K562 (cell line): ENCODE measurements around the gene SYNGR1.

ENCODE experiments used
- CEBPB ChIP-seq: fragments of 450-650 bp; IDR thresholded peaks from 2 replicates; pipeline ENCODE4 v1.6.1; 2016; ENCODE audit warnings: missing genetic modification characterization, missing compliant biosample characterization
- KLF16 ChIP-seq: IDR thresholded peaks from 2 replicates; pipeline ENCODE4 v1.6.1; 2016; ENCODE audit warnings: antibody characterized with exemption
- NFXL1 ChIP-seq: fragments of 450-650 bp; formaldehyde crosslinking; IDR thresholded peaks from 2 replicates; pipeline ENCODE4 v1.4.0; 2021; ENCODE audit warnings: mild to moderate bottlenecking
- PHB ChIP-seq: fragments of 250-450 bp; sonication (Bioruptor Pico); IDR thresholded peaks from 2 replicates; pipeline ENCODE4 v1.5.0; 2021
- SP1 ChIP-seq: sonication (generic); formaldehyde crosslinking; IDR thresholded peaks from 2 replicates; pipeline ENCODE4 v1.8.1; 2022; ENCODE audit warnings: mild to moderate bottlenecking, missing genetic modification reagents
- TF ChIP-seq, protein P1 (sequence below), 3 experiments: IDR thresholded peaks in 2 of 3; conservative IDR thresholded peaks in 1 of 3; 2 replicates each; pipeline ENCODE4 v1.5.1; 2011 to 2012; ENCODE audit warnings: low read length in 3 of 3, mild to moderate bottlenecking in 3 of 3, control low read depth in 2 of 3, improper control_type of control experiment in 1 of 3, inconsistent platforms in 1 of 3, low read depth in 1 of 3, mixed read lengths in 1 of 3, moderate library complexity in 1 of 3; ENCODE audit not compliant: insufficient read depth in 2 of 3

DNA sequence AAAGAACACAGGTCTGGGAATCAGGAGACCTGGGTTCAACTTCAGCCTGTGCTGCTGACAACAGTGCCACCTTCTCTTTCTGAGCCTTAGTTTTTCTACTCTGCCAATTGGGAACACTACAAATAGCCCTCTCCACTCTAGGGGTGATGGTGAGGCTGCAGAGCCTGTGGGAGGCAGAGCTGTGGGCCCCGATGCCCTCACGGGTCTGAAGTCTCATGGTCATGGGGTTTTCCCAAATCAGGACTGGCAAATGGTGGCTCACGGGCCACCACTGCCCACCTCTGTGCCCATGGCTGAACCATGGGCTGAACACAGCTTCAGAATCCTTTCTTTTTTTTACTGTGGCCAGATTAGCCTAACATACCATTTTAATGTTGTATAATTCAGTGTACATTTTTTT lies 19.8 kb downstream of the SYNGR1 start:
- TF ChIP-seq, protein P1, sequence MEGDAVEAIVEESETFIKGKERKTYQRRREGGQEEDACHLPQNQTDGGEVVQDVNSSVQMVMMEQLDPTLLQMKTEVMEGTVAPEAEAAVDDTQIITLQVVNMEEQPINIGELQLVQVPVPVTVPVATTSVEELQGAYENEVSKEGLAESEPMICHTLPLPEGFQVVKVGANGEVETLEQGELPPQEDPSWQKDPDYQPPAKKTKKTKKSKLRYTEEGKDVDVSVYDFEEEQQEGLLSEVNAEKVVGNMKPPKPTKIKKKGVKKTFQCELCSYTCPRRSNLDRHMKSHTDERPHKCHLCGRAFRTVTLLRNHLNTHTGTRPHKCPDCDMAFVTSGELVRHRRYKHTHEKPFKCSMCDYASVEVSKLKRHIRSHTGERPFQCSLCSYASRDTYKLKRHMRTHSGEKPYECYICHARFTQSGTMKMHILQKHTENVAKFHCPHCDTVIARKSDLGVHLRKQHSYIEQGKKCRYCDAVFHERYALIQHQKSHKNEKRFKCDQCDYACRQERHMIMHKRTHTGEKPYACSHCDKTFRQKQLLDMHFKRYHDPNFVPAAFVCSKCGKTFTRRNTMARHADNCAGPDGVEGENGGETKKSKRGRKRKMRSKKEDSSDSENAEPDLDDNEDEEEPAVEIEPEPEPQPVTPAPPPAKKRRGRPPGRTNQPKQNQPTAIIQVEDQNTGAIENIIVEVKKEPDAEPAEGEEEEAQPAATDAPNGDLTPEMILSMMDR (IDR thresholded peaks at IDR 0.05 in 2 of 3, conservative IDR thresholded peaks at IDR 0.05 in 1 of 3; ENCODE audit: insufficient read depth in 2 of 3, low read depth in 1 of 3, low read length in 3 of 3) = no peak
- TF ChIP-seq PHB (CRISPR knock-in tag) = no peak
- TF ChIP-seq KLF16 = no peak
- TF ChIP-seq CEBPB (tag) = no peak
- no peak for TF ChIP-seq SP1 (CRISPR knock-in tag)
- TF ChIP-seq NFXL1 (CRISPR knock-in tag) = no peak
